Left ventricle myocardium inferior (tissue), 1 donor: Measurements from ENCODE around the gene ERVFRD-1. TPM values are rescaled to one million over a fixed set of nuclear protein-coding genes. Genes with fewer than 3 reads are reported as not detected.

Experiments used
- DNase-seq: peaks from one replicate; pipeline ENCODE4 v3.0.0-alpha.2; 2020
- H3K27ac ChIP-seq: fragments of 200-600 bp; replicated peaks from 2 replicates; pipeline ENCODE4 v1.8.0; 2021
- H3K27me3 ChIP-seq: fragments of 200-600 bp; 2 replicates; pipeline ENCODE4 v1.8.0; 2021; ENCODE audit warnings: low read depth
- H3K36me3 ChIP-seq: fragments of 200-600 bp; 2 replicates; pipeline ENCODE4 v1.8.0; 2021
- H3K4me1 ChIP-seq: fragments of 200-600 bp; 2 replicates; pipeline ENCODE4 v1.8.0; 2021
- H3K4me3 ChIP-seq: fragments of 200-600 bp; 2 replicates; pipeline ENCODE4 v1.8.0; 2021; ENCODE audit warnings: mild to moderate bottlenecking, moderate library complexity
- H3K9me3 ChIP-seq: fragments of 200-600 bp; replicated peaks from 2 replicates; pipeline ENCODE4 v1.8.0; 2021
- CTCF ChIP-seq: fragments of 200-600 bp; IDR thresholded peaks from 2 replicates; pipeline ENCODE4 v1.8.0; 2021; ENCODE audit warnings: antibody characterized with exemption, mild to moderate bottlenecking, borderline replicate concordance
- intact Hi-C: fragments of 100-400 bp; cut with micrococcal nuclease; formaldehyde crosslinking; loops from one replicate; pipeline ENCODE4 v1.11.0; 2022
- total RNA-seq: library from RNA; stranded (reverse); fragmentation: NEBNext Ultra II Directional; extraction: Animal tissue kit (Norgen Biotek cat#: 25700); gene quantifications from one replicate; pipeline ENCODE4 v1.2.1, GENCODE V29; 2021
- donor health status: DM: no; HTN: yes; CAD: no; lungs with severe emphysema.

Gene ERVFRD-1
- total RNA-seq, 1 donor from 2014 or later, result not detected

GRCh38 chr6:11098004-11098403, 13.5 kb downstream of the ERVFRD-1 start:
- TF ChIP-seq CTCF, result no peak
- H3K4me1 ChIP-seq, result peaks cover 25% of the 10 kb centered on the region
- intact Hi-C loops, result no loop called here

GRCh38 chr6:11097476-11097875, 14.0 kb downstream of the ERVFRD-1 start:
- H3K9me3 ChIP-seq, result peaks cover 6% of the 10 kb centered on the region
- no peak overlapping the region for H3K27ac ChIP-seq
- TF ChIP-seq CTCF, result no peak
- no peaks in the 10 kb centered on the region for H3K36me3 ChIP-seq
- DNase-seq, result no peak
- H3K4me3 ChIP-seq, result no peak overlapping the region
- H3K27me3 ChIP-seq, result no peaks in the 10 kb centered on the region
- intact Hi-C loops, result no loop called here
- H3K4me1 ChIP-seq, result peaks cover 29% of the 10 kb centered on the region

More at GRCh38 chr6:11098004-11098403, 13.5 kb downstream of the ERVFRD-1 start:
- peaks cover 6% of the 10 kb centered on the region for H3K9me3 ChIP-seq
- no peak for DNase-seq
- H3K4me3 ChIP-seq, result no peak overlapping the region
- H3K27ac ChIP-seq, result no peak overlapping the region
- H3K36me3 ChIP-seq, result no peaks in the 10 kb centered on the region
- no peaks in the 10 kb centered on the region for H3K27me3 ChIP-seq

GRCh38 chr6:11096109-11096508, 15.4 kb downstream of the ERVFRD-1 start:
- no peak for TF ChIP-seq CTCF

GRCh38 chr6:11094941-11095340, 16.6 kb downstream of the ERVFRD-1 start:
- no peaks in the 10 kb centered on the region for H3K27me3 ChIP-seq
- intact Hi-C loops, result no loop called here

More at GRCh38 chr6:11096109-11096508, 15.4 kb downstream of the ERVFRD-1 start:
- Histone ChIP-seq H3K27ac (no peak overlapping the region), H3K4me1 (peaks cover 29% of the 10 kb centered on the region), H3K4me3 (no peak overlapping the region), H3K9me3 (peaks cover 6% of the 10 kb centered on the region), H3K27me3 (no peaks in the 10 kb centered on the region), H3K36me3 (no peaks in the 10 kb centered on the region)
- intact Hi-C loops, result no loop called here
- no peak for DNase-seq

GRCh38 chr6:11094411-11094851, 17.1 kb downstream of the ERVFRD-1 start:
- H3K9me3 ChIP-seq, result no peaks in the 10 kb centered on the region
- TF ChIP-seq CTCF, result no peak
- H3K4me3 ChIP-seq, result peak overlapping the region; percentile 100
- no peaks in the 10 kb centered on the region for H3K27me3 ChIP-seq
- intact Hi-C loops, result no loop called here
- no peaks in the 10 kb centered on the region for H3K36me3 ChIP-seq
- peak; percentile 41 for DNase-seq
- peak overlapping the region; percentile 100 for H3K27ac ChIP-seq
- H3K4me1 ChIP-seq, result peaks cover 29% of the 10 kb centered on the region

More at GRCh38 chr6:11094941-11095340, 16.6 kb downstream of the ERVFRD-1 start:
- Histone ChIP-seq H3K36me3 (no peaks in the 10 kb centered on the region), H3K4me3 (peak overlapping the region; percentile 100), H3K4me1 (peaks cover 29% of the 10 kb centered on the region), H3K9me3 (peaks cover under 1% of the 10 kb centered on the region), H3K27ac (peak overlapping the region; percentile 100)
- no peak for DNase-seq
- no peak for TF ChIP-seq CTCF
